OCI-LY7 (cell line): Measurements from ENCODE around the gene LAMA4. TPM values are rescaled to one million over a fixed set of nuclear protein-coding genes. Genes with fewer than 3 reads are reported as not detected.

Experiments
- BruUV-seq: library from RNA; stranded (reverse); fragments of 400-500 nt; replicated peaks from 2 replicates; lab custom pipeline; 2021; lab: Mats Ljungman, UMichigan
- CTCF ChIA-PET: fragments of 300-600 bp; sonication (Branson Sonifier 250); formaldehyde crosslinking; loops from one replicate; lab custom pipeline; 2022; ENCODE audit warnings: antibody characterized with exemption; ENCODE audit not compliant: unreplicated experiment; lab: Charles Lee
- POLR2A ChIA-PET: fragments of 300-600 bp; sonication (Branson Sonifier 250); formaldehyde crosslinking; loops from one replicate; lab custom pipeline; 2022; ENCODE audit warnings: antibody characterized with exemption; lab: Charles Lee
- DNase-seq: peaks from one replicate; pipeline ENCODE4 v3.0.0-alpha.2; 2015; ENCODE audit warnings: low spot score
- H2AFZ ChIP-seq: fragments of 200-600 bp; sonication (generic), shearing (Covaris generic); 2 replicates; pipeline ENCODE4 v1.6.1; 2014; ENCODE audit warnings: mild to moderate bottlenecking, antibody characterized with exemption, low read length, moderate library complexity
- H3K27ac ChIP-seq: fragments of 200-600 bp; sonication (generic); 2 replicates; pipeline ENCODE4 v1.5.1; 2014; ENCODE audit warnings: mixed run types, low read depth, mild to moderate bottlenecking, moderate library complexity, low read length, inconsistent platforms; ENCODE audit not compliant: poor library complexity, severe bottlenecking
- H3K36me3 ChIP-seq: fragments of 200-600 bp; sonication (generic); 2 replicates; pipeline ENCODE4 v1.6.1; 2014; ENCODE audit warnings: mild to moderate bottlenecking, antibody characterized with exemption, low read length, moderate library complexity, mixed read lengths; ENCODE audit not compliant: insufficient read depth
- H3K4me1 ChIP-seq: fragments of 200-600 bp; sonication (generic); 2 replicates; pipeline ENCODE4 v1.5.1; 2014; ENCODE audit warnings: mild to moderate bottlenecking, low read length; ENCODE audit not compliant: insufficient read depth, poor library complexity, severe bottlenecking
- H3K4me2 ChIP-seq: fragments of 200-600 bp; sonication (generic); 2 replicates; pipeline ENCODE4 v1.6.1; 2014; ENCODE audit warnings: mild to moderate bottlenecking, low read length
- H3K4me3 ChIP-seq: fragments of 200-600 bp; sonication (generic); 2 replicates; pipeline ENCODE4 v1.5.1; 2014; ENCODE audit warnings: mild to moderate bottlenecking, low read depth, low read length; ENCODE audit not compliant: poor library complexity, severe bottlenecking
- H3K79me2 ChIP-seq: fragments of 200-600 bp; sonication (generic); 2 replicates; pipeline ENCODE4 v1.6.1; 2016; ENCODE audit warnings: low read depth, mild to moderate bottlenecking, low read length, moderate library complexity, mixed read lengths; ENCODE audit not compliant: insufficient read depth
- H3K9me2 ChIP-seq: fragments of 200-600 bp; sonication (generic); 2 replicates; pipeline ENCODE4 v1.6.1; 2016; ENCODE audit warnings: mild to moderate bottlenecking, low read length, mixed read lengths; ENCODE audit not compliant: insufficient read depth
- H3K9me3 ChIP-seq: fragments of 200-600 bp; sonication (generic); 2 replicates; pipeline ENCODE4 v1.6.1; 2014; ENCODE audit warnings: mild to moderate bottlenecking, mixed run types, low read length, mixed read lengths
- H4K20me1 ChIP-seq: fragments of 200-600 bp; sonication (generic); 2 replicates; pipeline ENCODE4 v1.6.1; 2014; ENCODE audit warnings: mild to moderate bottlenecking, antibody characterized with exemption, low read length, moderate library complexity, mixed read lengths; ENCODE audit not compliant: insufficient read depth
- EZH2phosphoT487 ChIP-seq: fragments of 200-600 bp; sonication (generic); IDR thresholded peaks from 2 replicates; pipeline ENCODE4 v1.6.1; 2018; ENCODE audit warnings: low read depth, borderline replicate concordance, mild to moderate bottlenecking, mixed run types, antibody characterized with exemption, low read length, moderate library complexity, mixed read lengths
- intact Hi-C: fragments of 100-400 bp; cut with micrococcal nuclease; formaldehyde crosslinking; loops from one replicate; pipeline ENCODE4 v1.10.0; 2022; ENCODE audit not compliant: unreplicated experiment
- total RNA-seq, 2 experiments: library from RNA; depleted of rRNA in 1 of 2; stranded (reverse); fragments of >200 nt in 1 of 2; shearing (Covaris generic) in 1 of 2; gene quantifications; 2 replicates each; pipeline ENCODE4 v1.2.3, GENCODE V29; 2014 to 2022
- TF ChIP-seq, protein P1 (sequence below): fragments of 200-600 bp; sonication (generic); conservative IDR thresholded peaks from 2 replicates; pipeline ENCODE4 v1.5.1; 2014; ENCODE audit warnings: mild to moderate bottlenecking, antibody characterized with exemption, low read length, moderate library complexity, mixed read lengths

Gene LAMA4
- total RNA-seq, 2 experiments from 2014 or later: not detected

DNA sequence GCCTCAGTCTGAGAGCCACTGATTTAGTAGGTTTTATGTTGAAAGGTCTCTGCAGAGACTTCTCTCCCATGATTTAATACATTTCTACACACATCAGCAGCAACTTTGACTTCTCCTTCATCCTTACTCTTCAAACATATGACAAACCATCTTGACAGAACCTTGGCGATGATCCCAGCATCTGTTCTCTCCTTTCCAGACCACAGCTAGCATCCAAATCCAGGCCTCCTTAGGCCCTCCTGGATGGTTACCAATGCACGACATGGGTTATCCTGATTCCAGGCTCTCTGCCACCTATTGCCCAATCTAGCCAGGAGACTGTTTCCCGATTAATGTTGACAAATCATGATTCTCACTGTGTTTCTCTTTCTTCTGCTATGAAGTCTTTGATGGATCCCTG lies 16.8 kb downstream of the LAMA4 start:
- H2AFZ ChIP-seq: no peak overlapping the region
- H3K9me2 ChIP-seq: no peaks in the 10 kb centered on the region
- H3K4me2 ChIP-seq: no peak overlapping the region
- POLR2A ChIA-PET: no interaction called here
- no peaks in the 10 kb centered on the region for H3K9me3 ChIP-seq
- H3K4me1 ChIP-seq: no peaks in the 10 kb centered on the region
- no TSS peak for BruUV-seq
- intact Hi-C loops: no loop called here
- H3K4me3 ChIP-seq: no peak overlapping the region
- H3K79me2 ChIP-seq: no peaks in the 10 kb centered on the region
- H3K27ac ChIP-seq: no peak overlapping the region
- H3K36me3 ChIP-seq: no peaks in the 10 kb centered on the region
- CTCF ChIA-PET: no interaction called here
- TF ChIP-seq, protein P1, sequence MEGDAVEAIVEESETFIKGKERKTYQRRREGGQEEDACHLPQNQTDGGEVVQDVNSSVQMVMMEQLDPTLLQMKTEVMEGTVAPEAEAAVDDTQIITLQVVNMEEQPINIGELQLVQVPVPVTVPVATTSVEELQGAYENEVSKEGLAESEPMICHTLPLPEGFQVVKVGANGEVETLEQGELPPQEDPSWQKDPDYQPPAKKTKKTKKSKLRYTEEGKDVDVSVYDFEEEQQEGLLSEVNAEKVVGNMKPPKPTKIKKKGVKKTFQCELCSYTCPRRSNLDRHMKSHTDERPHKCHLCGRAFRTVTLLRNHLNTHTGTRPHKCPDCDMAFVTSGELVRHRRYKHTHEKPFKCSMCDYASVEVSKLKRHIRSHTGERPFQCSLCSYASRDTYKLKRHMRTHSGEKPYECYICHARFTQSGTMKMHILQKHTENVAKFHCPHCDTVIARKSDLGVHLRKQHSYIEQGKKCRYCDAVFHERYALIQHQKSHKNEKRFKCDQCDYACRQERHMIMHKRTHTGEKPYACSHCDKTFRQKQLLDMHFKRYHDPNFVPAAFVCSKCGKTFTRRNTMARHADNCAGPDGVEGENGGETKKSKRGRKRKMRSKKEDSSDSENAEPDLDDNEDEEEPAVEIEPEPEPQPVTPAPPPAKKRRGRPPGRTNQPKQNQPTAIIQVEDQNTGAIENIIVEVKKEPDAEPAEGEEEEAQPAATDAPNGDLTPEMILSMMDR: no peak
- TF ChIP-seq EZH2phosphoT487: no peak
- H4K20me1 ChIP-seq: no peaks in the 10 kb centered on the region
- no peak for DNase-seq

GRCh38 chr6:112237066-112237465 lies 17.3 kb downstream of the LAMA4 start:
- no peak overlapping the region for H3K4me3 ChIP-seq
- ChIA-PET CTCF (no interaction called here), POLR2A (interaction anchor here (0.6 to 0.8 kb wide), 2 partner anchors 9 to 342 kb away, joined by 3 to 4 read pairs; no protein-coding TSS in a partner anchor)
- H3K4me2 ChIP-seq: no peak overlapping the region
- no peak overlapping the region for H2AFZ ChIP-seq
- H3K27ac ChIP-seq: no peak overlapping the region
- BruUV-seq: no TSS peak
- no peaks in the 10 kb centered on the region for H3K79me2 ChIP-seq
- H4K20me1 ChIP-seq: no peaks in the 10 kb centered on the region
- no peaks in the 10 kb centered on the region for H3K9me2 ChIP-seq
- no peaks in the 10 kb centered on the region for H3K4me1 ChIP-seq
- DNase-seq: no peak
- intact Hi-C loops: no loop called here
- no peak for TF ChIP-seq EZH2phosphoT487
- TF ChIP-seq, protein P1: no peak
- no peaks in the 10 kb centered on the region for H3K36me3 ChIP-seq
- H3K9me3 ChIP-seq: no peaks in the 10 kb centered on the region

DNA sequence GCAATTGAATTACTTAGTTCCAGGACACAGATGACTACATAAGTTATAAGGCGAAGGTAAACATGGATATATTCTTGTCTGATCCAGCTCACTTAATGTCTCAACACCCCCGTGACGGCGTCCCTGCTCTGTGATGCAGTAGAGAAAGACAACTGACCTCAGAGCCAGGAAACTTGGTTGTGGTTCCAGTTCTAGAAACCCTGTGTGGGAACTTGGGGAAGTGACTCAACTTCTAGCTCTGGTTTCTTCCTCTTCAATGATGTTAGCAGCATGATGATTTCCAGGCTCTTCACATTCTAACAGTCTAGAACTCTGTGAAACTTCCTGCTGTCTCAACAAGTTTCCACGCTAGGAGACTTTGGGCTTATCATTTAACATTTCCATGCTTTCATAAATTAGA lies 18.4 kb downstream of the LAMA4 start:
- no peak for DNase-seq
- Histone ChIP-seq H3K4me3 (no peak overlapping the region), H3K4me2 (no peak overlapping the region), H3K79me2 (no peaks in the 10 kb centered on the region), H3K9me2 (no peaks in the 10 kb centered on the region), H2AFZ (no peak overlapping the region), H3K4me1 (no peaks in the 10 kb centered on the region), H4K20me1 (no peaks in the 10 kb centered on the region), H3K27ac (no peak overlapping the region), H3K36me3 (no peaks in the 10 kb centered on the region), H3K9me3 (no peaks in the 10 kb centered on the region)
- intact Hi-C loops: no loop called here
- TF ChIP-seq EZH2phosphoT487: no peak
- TF ChIP-seq, protein P1: no peak
- BruUV-seq: no TSS peak
- CTCF ChIA-PET: interaction anchor here (0.6 kb wide), 1 partner anchor 11 kb away, joined by 3 read pairs; no protein-coding TSS in a partner anchor
- POLR2A ChIA-PET: interaction anchor here (0.7 kb wide), 1 partner anchor 56 kb away, joined by 3 read pairs; no protein-coding TSS in a partner anchor
